Renal cortex interstitium (tissue), 11 donors: ENCODE results near the gene PHETA1. TPM values are rescaled to one million over a fixed set of nuclear protein-coding genes. Genes with fewer than 3 reads are reported as not detected.
"Not testable (repeated sequence)": the region's sequence is repeated elsewhere in the genome, so short reads cannot be mapped to it uniquely, and the experiment has no call there.

ENCODE experiments used
- DNase-seq, 11 donors: peaks; one replicate each; pipeline ENCODE4 v3.0.0-alpha.2; 2013; ENCODE audit warnings: low read depth in 9 of 11, low spot score in 4 of 11; ENCODE audit errors: extremely low read depth in 1 of 11
- polyA plus RNA-seq, 3 donors: library from polyadenylated mRNA; unstranded; fragments of 120-200 nt; gene quantifications; one replicate each; pipeline ENCODE4 v1.2.1, GENCODE V29; 2013; ENCODE audit not compliant: insufficient read length in 3 of 3

Gene PHETA1
- polyA plus RNA-seq, 3 donors = 10.4 to 15.1 (median 13.1) TPM

GRCh38 chr12:111387747-111388323 lies 18.9 kb upstream of the PHETA1 start:
- DNase-seq = no peak

DNA sequence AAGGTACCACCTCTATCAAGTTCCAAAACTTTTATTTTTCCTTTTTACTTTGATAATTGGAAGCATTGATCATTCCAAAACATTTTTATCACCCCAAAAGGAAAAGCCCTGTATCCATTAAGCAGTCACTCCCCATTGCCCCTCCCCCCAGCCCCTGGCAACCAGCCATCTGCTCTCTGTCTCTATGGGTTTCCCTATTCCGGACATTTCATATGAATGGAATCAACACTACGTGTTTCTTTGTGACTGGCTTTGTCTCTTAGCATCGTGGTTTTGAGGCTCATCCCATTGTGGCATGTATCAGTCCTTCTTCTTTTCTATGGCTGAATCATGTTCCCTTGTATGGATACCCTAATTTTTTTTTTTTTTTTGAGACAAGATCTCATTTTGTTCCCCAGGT lies 18.0 kb upstream of the PHETA1 start:
- DNase-seq = no peak

GRCh38 chr12:111384596-111384995 lies 15.7 kb upstream of the PHETA1 start:
- DNase-seq = no peak

- no peak for DNase-seq
Measured at GRCh38 chr12:111379942-111380554, 11.2 kb upstream of the PHETA1 start.

DNA sequence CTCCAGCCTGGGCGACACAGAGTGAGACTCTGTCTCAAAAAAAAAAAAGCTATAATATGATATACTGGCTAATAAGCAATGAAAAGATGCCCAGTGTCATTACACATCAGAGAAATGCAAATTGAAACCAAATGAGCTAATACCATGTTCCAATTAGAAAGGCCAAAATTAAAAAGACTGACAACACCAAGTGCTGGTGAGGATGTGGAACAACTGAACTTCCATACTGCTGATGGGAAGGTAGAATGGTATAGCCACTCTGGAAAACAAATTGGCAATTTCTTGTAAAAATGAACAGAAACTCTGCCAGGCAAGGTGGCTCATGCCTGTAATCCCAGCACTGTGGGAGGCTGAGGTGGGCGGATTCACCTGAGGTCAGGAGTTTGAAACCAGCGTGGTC lies 8.5 kb upstream of the PHETA1 start:
- DNase-seq = no peak

DNA sequence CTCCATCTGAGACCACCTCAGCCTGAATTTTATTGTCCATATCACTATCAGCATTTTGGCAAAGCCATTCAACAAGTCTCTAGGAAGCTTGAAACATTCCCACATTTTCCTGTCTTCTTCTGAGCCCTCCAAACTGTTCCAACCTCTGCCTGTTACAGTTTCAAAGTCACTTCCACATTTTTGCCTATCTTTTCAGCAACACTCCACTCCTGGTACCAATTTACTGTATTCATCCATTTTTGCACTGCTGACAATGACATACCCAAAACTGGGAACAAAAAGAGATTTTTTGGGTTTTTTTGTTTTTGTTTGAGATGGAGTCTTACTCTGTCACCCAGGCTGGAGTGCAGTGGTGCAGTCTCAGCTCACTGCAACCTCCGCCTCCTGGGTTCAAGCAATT lies 4.3 kb upstream of the PHETA1 start:
- not testable (repeated sequence) for DNase-seq

- no peak for DNase-seq
Measured at GRCh38 chr12:111369496-111370220, 763 bp upstream of the PHETA1 start.

DNA sequence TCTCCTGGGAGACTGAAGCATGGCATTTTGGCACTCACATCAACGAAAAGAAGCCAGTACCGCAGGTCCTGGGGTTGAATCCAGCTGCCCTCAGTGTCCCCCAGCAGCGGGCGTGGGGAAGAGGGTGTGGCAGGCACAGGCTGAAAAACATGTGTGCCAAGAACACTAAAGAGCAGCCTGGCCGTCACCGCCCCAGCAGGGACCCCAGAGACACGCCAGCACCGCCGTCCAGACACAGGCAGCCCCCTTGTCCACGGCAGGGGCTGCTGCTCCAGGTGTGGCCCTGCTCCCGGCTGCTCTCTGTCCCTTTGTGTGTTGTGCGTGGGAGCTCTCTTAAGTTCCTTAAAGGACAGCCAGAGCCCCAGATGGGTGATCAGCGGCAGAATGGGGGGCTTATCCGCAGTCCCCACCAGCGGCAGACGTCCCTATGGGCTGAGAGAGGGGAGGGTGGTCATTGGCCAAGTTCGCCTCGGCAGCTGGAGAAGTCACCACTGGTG lies 556 bp downstream of the PHETA1 start:
- DNase-seq = no peak

DNA sequence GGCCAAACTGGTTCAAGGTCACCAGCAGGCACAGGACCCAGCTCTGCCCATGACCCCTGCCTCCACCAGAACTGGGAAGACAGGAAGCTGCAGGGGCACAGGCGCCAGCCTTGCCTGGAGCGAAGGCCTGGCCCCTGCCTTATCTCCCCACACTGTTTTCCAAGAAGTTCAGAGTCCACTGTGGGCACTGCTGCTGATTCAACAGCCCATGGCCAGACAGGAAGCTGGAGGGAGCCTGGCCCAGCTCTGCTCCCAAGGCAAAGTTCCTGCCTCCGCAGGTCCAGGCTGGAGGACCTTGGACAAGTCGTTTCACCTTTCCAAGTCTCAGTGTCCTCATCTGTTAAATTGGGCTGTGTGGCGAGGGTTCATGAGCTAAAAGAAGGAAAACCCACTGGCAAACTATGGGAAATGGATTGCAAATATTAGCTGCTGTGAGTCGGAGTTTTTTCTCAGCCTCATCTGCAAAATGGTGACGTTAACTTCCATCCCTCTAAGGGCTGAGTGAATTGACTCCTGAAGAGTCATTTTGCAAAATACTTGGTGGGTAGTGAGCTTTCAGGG lies 1.2 kb downstream of the PHETA1 start:
- DNase-seq = no peak

DNA sequence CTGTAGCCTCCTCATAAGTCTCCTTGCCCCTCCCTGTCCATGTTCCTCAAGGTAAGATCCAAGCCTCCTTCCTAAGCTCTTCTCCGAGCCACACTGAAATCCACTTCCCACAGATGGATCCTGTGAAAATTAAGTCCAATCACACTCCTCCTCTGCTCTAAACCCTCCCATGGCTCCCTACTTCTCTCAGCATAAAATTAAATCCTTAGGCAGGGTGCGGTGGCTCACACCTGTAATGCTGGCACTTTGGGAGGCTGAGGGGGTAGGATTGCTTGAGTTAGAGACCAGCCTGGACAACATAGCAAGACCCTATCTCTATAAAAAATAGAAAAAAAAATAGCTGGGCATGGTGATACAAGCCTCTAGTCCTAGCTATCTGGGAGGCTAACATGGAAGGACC lies 2.3 kb downstream of the PHETA1 start:
- DNase-seq = no peak

DNA sequence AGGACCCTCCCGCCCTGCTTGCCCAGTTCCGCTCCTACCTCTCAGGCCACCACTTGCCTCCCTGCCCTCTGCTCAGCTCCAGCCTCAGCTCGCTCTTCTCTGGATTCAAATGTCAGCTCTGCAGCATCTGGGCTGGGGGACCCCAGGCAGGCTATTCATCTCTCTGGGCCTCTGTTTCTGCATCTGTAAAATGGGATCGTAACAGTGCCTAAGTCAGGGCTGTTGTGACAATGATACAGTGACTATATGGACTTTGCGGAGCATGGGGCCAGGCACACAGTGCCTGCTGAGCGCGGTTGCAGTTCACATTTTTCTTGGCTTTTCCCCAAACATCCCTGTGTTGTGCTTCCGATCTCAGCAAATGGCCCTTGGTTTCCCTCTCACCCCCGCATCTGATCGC lies 2.8 kb downstream of the PHETA1 start:
- DNase-seq = no peak

GRCh38 chr12:111363578-111363977 lies 5.3 kb downstream of the PHETA1 start:
- DNase-seq = no peak

- DNase-seq = no peak
Measured at GRCh38 chr12:111362687-111363475, 6.0 kb downstream of the PHETA1 start.

- DNase-seq = no peak
Measured at GRCh38 chr12:111361717-111362576, 6.9 kb downstream of the PHETA1 start.

DNA sequence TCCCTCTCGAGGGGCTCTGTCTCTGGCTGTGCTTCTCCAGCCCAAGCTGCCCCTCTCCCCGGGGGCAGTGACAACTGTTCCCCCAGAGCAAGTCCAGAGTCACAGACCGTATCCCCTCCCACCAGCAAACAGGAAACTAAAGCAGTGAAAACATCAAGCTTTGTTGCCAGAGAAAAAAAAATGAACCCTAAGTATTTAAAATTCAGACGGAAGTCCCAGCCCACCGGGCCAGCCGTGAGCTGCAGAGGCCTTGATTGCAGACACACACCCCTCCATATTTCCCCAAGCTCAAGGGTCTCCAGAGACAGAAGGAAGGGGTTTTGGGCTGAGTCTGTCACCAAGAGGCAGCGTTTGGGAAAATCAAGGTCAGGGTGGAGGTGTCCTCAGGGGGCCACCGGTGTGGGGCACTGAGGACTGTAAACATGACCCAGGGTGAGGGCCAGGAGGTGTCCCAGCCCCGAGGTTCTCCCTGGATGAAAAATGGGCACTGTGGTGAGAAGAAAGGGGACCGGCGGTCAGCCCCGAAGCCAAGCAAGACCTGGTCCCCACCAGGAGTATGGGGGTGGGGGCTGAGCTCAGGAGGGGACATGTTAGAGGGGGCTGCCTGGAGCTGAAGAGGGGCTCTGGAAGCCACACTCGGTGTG lies 7.7 kb downstream of the PHETA1 start:
- DNase-seq = no peak

DNA sequence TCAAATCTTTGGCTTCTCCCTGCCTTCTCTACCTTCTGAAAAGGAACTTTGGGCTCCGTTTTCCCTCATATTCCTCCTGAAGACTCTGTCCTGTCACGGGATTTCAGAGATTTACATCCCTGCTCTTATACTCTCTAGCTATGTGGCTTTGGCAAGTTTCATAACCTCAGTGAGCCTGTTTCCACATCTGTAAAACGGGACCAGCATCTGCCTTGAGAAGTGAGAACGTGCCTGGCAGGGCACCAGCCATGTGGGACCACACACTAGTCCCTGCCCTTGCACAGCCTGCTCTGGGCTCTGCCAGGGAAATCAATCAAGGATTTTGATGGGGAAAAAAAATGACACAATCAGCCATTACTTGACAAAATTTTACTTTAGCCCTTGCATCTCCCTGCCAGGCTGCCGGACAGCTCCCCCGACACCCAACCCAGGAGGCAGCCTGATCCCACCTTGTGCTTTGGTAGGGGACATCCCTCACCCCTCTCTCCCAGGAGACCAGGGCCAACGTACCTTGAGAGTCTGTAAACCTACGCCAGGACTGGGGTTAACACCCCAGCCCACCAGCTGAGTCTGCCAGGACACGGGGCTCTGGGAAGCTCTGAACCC lies 8.5 kb downstream of the PHETA1 start:
- no peak for DNase-seq

GRCh38 chr12:111359914-111360276 lies 9.0 kb downstream of the PHETA1 start:
- no peak for DNase-seq
